Esophagus (tissue), 2 donors: Measurements from ENCODE around the gene RTN1. TPM values are rescaled to one million over a fixed set of nuclear protein-coding genes. Genes with fewer than 3 reads are reported as not detected.

Source experiments
- H3K27ac ChIP-seq, 2 donors: one replicate each; pipeline ENCODE4 v1.5.1; 2013; ENCODE audit warnings: low read depth in 2 of 2, mild to moderate bottlenecking in 2 of 2, inconsistent platforms in 1 of 2, low read length in 1 of 2, moderate library complexity in 1 of 2
- H3K27me3 ChIP-seq, 2 donors: one replicate each; pipeline ENCODE4 v1.6.1; 2013; ENCODE audit warnings: low read length in 2 of 2, control low read depth in 1 of 2, mild to moderate bottlenecking in 1 of 2; ENCODE audit not compliant: insufficient read depth in 2 of 2, control insufficient read depth in 1 of 2
- H3K36me3 ChIP-seq, 2 donors: one replicate each; pipeline ENCODE4 v1.6.1; 2013; ENCODE audit warnings: low read length in 1 of 2; ENCODE audit not compliant: control insufficient read depth in 2 of 2, insufficient read depth in 2 of 2
- H3K4me1 ChIP-seq, 2 donors: one replicate each; pipeline ENCODE4 v1.6.1; 2013; ENCODE audit warnings: low read length in 1 of 2; ENCODE audit not compliant: control insufficient read depth in 2 of 2, insufficient read depth in 2 of 2
- H3K4me3 ChIP-seq, 2 donors: one replicate each; pipeline ENCODE4 v1.5.1; 2013; ENCODE audit warnings: low read length in 2 of 2, mild to moderate bottlenecking in 2 of 2, low read depth in 1 of 2, moderate library complexity in 1 of 2
- H3K9me3 ChIP-seq, 2 donors: one replicate each; pipeline ENCODE4 v1.6.1; 2013; ENCODE audit warnings: mild to moderate bottlenecking in 2 of 2, low read depth in 1 of 2, low read length in 1 of 2, moderate library complexity in 1 of 2; ENCODE audit not compliant: control insufficient read depth in 2 of 2, insufficient read depth in 1 of 2
- whole genome bisulfite sequencing, 2 donors: extraction: QIAGEN DNeasy Blood & Tissue Kit; methylation state at CpG; one replicate each; pipeline ENCODE4 v1.1.7; 2013; 5-methylcytosine and 5-hydroxymethylcytosine counted together
- polyA plus RNA-seq, 2 donors: library from polyadenylated mRNA; stranded (reverse); fragments of 200-250 nt; gene quantifications; one replicate each; pipeline ENCODE4 v1.2.3, GENCODE V29; 2013
- donor health status: healthy with polysubstance abuse.
- donor health status: Bipolar disorder and iron deficiency.

The RTN1 gene
- polyA plus RNA-seq, 2 donors: 0.26 to 0.58 TPM

DNA sequence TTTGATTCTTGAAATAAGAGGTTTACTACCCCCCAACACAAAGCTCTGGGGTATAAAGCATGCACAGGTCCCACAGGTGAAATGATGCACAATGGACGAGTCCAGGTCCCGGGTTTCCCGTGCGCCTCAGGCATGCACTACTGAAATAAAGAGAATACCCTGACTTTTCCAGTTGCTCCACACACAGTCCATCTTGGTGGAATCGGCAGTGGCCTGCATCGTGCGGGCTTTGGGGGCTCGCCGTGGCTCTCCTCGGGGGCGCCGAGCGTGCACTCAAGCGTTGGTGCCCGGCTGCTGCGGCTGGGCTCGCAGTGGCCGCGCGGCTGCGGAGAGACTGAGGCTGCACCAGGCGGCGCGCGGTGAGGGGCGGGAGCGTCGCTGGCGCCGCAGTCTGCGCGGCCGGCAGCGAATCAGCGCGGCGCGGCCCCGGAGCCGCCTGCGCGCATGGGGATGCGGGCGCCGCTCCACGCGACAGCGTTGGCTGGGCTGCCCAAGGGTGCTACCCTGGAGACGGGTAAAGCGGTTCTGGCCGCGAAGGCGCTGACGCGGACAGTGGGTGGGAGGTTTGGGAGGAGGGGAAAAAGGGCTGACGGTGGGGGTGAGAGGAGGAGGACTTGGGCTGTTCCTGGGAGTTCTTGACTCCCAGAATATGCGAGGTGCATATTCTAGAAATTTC, 240.2 kb downstream of the RTN1 start:
- H3K27ac ChIP-seq: no peak overlapping the region
- H3K4me3 ChIP-seq: peak overlapping the region in 1 of 2 donors; percentile 29
- H3K36me3 ChIP-seq: no peaks in the 10 kb centered on the region
- no peaks in the 10 kb centered on the region for H3K9me3 ChIP-seq
- H3K27me3 ChIP-seq: peaks cover 3% of the 10 kb centered on the region in 2 donors
- 4 to 7% methylated on average over 50 to 57 of the region's 57 CpGs for WGBS, 2 donors
- H3K4me1 ChIP-seq: peaks cover 0 to 5% of the 10 kb centered on the region in 2 donors

DNA sequence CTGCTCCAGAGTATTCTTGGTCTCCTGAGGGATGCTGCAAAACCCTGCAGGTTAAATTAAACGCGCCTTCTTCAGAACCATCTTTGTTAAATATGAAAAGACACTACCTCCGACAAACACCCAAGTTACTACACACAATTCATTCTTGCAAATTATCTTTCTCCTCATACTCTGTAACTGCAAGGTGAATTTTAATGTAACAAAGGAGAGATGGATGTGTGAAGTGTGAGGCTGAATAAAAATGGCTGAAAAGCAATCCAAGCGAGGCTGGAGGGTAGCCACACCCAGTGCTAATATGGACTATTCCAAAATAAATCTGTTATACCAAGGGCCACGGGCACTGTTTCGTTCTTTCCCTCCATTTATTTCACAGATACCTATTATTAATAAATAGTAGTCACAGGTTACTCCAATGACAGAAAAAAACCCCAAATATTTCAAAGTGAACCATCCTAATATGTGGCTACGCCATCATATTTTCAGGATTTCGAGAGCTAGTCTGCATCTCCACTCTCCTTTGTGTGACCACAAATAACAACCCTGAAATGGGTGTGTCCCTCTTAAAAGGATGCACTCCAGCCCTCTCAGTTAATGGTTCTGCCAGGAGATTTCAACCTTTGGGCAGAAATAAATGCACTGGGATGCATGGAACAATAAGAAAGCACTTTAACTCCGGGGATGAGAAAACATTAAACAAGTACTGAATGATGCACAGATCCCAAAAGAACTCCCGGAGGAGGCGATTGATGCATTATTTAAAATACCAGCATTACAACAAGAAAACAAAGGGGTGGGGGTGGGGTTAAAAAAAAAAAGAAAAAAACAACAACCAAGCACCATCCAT, 240.9 kb downstream of the RTN1 start:
- no peak overlapping the region for H3K27ac ChIP-seq
- 63 to 64% methylated on average over 11 of the region's 11 CpGs for WGBS, 2 donors
- H3K4me1 ChIP-seq: peaks cover 0 to 5% of the 10 kb centered on the region in 2 donors
- no peaks in the 10 kb centered on the region for H3K9me3 ChIP-seq
- peaks cover 3% of the 10 kb centered on the region in 2 donors for H3K27me3 ChIP-seq
- no peaks in the 10 kb centered on the region for H3K36me3 ChIP-seq
- no peak overlapping the region for H3K4me3 ChIP-seq

DNA sequence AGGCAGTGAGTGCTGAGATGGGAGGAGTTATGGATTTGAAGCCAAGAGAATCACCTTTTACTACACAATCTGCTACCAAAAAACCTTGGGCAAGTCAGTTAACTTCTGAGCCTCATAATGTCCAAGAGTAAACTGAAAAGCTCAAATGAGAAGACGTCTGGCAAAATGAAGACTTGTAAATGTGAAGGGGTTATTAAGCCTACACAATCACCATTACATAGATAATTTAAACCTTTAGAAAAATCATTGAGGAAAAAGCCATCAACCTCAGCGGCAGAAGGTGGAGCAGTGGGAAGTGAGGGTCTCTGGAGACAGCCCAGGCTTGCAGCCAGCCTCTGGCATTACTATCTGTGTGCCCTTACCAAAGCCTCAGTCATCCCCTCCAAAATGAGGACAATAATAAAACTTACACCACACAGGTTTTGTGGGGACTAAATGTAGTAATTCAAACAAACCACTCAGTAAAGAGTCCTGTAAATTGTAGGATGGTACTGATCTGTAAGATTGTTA, 243.5 kb downstream of the RTN1 start:
- Histone ChIP-seq H3K27me3 (peaks cover 0 to 3% of the 10 kb centered on the region in 2 donors), H3K27ac (no peak overlapping the region), H3K36me3 (no peaks in the 10 kb centered on the region), H3K9me3 (no peaks in the 10 kb centered on the region), H3K4me3 (no peak overlapping the region), H3K4me1 (peaks cover 0 to 5% of the 10 kb centered on the region in 2 donors)
- WGBS, 2 donors: 67 to 72% methylated on average over 2 of the region's 2 CpGs

DNA sequence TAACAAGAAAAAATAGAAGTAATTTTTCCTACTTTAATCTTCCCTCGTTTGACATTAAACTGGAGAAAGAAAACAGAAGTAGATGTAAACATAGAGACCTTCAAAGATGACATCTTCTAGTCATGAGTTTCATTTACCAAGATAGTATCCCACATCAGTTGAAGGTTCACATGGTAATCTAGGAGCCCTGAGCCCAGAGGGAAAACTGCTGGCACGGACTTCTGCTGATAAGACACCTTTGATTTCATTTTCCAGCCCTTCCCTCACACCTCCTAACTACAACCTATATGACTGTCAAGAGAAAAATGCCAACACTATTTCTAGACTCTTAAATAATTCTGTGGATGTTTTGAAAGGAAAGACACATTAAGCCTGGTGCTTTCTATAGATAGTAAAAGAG, 247.9 kb downstream of the RTN1 start:
- Histone ChIP-seq H3K9me3 (peaks cover 0 to 2% of the 10 kb centered on the region in 2 donors), H3K36me3 (no peaks in the 10 kb centered on the region), H3K27me3 (no peaks in the 10 kb centered on the region), H3K4me1 (no peaks in the 10 kb centered on the region), H3K4me3 (no peak overlapping the region), H3K27ac (no peak overlapping the region)
- WGBS, 2 donors: 31 to 33% methylated on average over 2 of the region's 2 CpGs

DNA sequence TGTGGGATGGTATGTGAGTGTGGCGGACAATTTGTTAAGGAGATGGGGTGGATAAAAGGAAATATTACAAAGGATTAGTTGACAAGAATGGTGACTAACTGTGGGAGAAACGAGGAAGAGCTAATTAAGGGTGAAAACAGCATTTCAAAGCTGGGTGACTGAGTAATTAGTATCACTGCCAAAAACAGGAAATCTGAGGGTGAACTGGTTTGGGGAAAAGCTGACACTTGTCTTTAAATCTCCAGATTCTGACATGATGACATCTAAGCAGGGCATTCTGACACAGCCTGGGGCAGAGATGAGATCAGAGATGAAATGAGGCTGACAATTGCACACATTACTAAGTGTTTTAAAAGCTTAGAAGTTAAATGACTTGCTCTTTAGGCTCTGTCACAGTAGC, 251.5 kb downstream of the RTN1 start:
- no peaks in the 10 kb centered on the region for H3K4me1 ChIP-seq
- no peak overlapping the region for H3K4me3 ChIP-seq
- peaks cover 0 to 2% of the 10 kb centered on the region in 2 donors for H3K9me3 ChIP-seq
- no peak overlapping the region for H3K27ac ChIP-seq
- no peaks in the 10 kb centered on the region for H3K36me3 ChIP-seq
- no peaks in the 10 kb centered on the region for H3K27me3 ChIP-seq
- 41 to 50% methylated on average over 2 of the region's 2 CpGs for WGBS, 2 donors

DNA sequence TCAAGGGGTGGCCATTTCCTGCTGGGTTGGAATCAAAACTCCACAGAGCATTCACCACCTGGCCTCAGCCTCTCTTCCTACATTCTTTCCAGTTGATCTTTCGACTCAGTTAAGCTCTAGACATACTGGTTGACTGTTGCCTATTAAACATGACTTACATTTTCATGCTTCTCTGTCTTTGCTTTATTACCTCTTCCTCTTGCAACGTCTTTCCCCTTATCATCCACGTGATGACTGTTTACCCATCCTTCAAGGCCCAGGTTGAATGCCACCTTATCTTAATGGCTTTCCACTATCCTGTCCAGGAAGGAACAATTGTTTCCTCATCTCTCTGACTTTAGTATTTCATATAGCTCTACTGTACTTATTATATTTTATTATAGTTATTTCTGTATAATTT, 269.5 kb downstream of the RTN1 start:
- no peaks in the 10 kb centered on the region for H3K36me3 ChIP-seq
- no peak overlapping the region for H3K27ac ChIP-seq
- no peaks in the 10 kb centered on the region for H3K4me1 ChIP-seq
- H3K9me3 ChIP-seq: no peaks in the 10 kb centered on the region
- 40 to 45% methylated on average over 3 of the region's 3 CpGs for WGBS, 2 donors
- no peaks in the 10 kb centered on the region for H3K27me3 ChIP-seq
- no peak overlapping the region for H3K4me3 ChIP-seq

DNA sequence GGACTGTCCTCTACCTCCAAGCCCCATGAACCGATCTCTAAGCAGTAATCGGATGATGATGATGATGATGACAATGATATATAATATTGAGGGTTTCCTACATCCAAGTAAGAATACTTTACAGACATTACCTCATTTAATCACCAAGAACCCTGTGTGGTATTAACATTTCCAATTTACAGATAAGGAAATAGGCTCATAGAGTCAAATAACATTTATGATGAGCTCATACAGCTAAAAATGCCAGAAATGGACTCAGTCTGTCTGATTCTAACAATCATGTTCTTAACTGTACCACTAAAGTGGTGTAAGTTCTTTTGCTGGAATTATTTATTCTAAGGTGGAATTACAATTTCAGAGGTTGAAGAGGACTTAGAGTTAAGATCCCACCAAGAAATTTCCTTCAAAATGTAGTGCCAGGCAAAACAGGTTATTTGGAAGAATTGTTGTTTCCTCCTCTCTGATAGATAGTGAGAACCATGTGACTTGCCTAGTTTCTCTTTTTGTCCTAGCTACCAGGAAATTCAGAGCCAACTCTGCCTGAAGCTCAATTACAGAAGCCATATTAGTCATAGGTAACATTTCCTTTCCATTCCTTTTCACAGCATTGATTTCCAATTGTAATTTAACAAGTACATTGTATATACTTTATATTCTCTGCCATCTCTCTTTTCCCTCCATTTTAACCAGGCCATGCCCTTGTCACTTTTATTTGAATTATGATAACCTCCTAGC, 270.2 kb downstream of the RTN1 start:
- Histone ChIP-seq H3K4me3 (no peak overlapping the region), H3K36me3 (no peaks in the 10 kb centered on the region), H3K27me3 (no peaks in the 10 kb centered on the region), H3K4me1 (no peaks in the 10 kb centered on the region), H3K27ac (no peak overlapping the region), H3K9me3 (no peaks in the 10 kb centered on the region)
- 86 to 92% methylated on average over 2 of the region's 2 CpGs for WGBS, 2 donors

DNA sequence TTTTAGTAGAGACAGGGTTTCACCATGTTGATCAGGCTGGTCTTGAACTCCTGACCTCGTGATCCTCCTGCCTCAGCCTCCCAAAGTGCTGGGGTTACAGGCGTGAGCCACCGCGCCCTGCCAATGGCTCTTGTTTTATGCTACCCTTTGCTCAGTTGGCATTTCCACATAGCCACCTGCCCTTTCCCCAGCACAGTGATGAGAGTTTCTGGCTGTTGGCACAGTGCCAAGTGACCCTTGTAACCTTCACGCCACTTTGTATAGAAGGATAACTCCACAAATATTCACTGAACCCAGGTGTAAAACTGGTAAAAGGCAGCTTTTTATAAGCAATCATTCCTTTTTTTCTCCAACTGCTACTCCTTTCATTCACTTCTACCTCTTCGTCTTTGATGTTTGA, 275.5 kb downstream of the RTN1 start:
- Histone ChIP-seq H3K27me3 (no peaks in the 10 kb centered on the region), H3K27ac (no peak overlapping the region), H3K4me3 (no peak overlapping the region), H3K4me1 (no peaks in the 10 kb centered on the region), H3K9me3 (peaks cover 0 to 5% of the 10 kb centered on the region in 2 donors), H3K36me3 (no peaks in the 10 kb centered on the region)
- 74 to 77% methylated on average over 6 of the region's 6 CpGs for WGBS, 2 donors

DNA sequence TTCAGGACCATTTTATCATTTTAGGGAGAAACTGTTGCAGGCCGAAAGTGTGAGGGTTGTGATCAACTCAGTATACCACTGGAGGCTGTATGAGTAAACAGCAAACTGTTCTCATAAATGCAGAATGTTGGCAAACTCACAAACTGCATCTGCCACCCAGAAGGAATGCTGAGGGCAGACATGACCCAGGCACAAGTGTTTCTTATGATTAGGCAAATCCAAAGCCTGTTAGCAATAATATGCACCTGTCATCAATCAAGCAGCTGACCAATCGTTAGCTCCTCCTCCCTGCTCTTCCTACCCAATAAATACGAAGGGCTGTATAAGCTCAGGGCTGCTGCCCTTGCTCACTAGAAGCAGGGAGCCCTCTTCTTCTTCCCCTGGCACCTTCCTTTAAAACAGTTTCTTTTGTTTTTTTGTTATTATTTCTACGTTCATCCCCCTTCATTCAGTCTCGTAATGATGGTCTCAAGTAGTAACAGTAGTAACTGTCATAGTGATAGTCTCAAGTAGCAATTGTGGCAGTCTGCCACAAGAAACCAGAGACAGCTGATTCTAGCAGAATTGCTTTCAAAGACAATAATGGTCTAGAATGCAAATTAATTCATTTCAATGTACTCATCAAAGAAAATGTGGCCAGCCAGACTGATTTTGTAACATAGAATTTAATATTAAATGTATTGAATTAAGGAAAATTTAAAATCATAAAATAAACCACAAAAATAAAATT, 278.8 kb downstream of the RTN1 start:
- H3K4me1 ChIP-seq: no peaks in the 10 kb centered on the region
- H3K36me3 ChIP-seq: no peaks in the 10 kb centered on the region
- H3K27me3 ChIP-seq: no peaks in the 10 kb centered on the region
- no peak overlapping the region for H3K27ac ChIP-seq
- peaks cover 0 to 5% of the 10 kb centered on the region in 2 donors for H3K9me3 ChIP-seq
- no peak overlapping the region for H3K4me3 ChIP-seq
- 86 to 88% methylated on average over 5 of the region's 5 CpGs for WGBS, 2 donors
